Measurements from ENCODE around the gene LMCD1. TPM values are rescaled to one million over a fixed set of nuclear protein-coding genes. Genes with fewer than 3 reads are reported as not detected.

LMCD1 gene
- polyA plus RNA-seq, 1 of the 3 experiments (the other 2 are of a cell fraction), result 23.6 TPM

GRCh38 chr3:8621141-8621540, 119.5 kb downstream of the LMCD1 start:
- Histone ChIP-seq H3K4me2 (no peak overlapping the region), H3F3A (replicated peaks; ENCODE audit: insufficient read depth) (peaks cover 5% of the 10 kb centered on the region), H3K4me1 (ENCODE audit: control insufficient read depth in 1 of 2, insufficient read depth in 2 of 2, low read depth in 1 of 2, low read length in 1 of 2) (peaks cover 0 to 24% of the 10 kb centered on the region in 2 experiments; a peak in 1 of 4 replicates), H3K27me3 (ENCODE audit: insufficient read depth) (no peaks in the 10 kb centered on the region), H3K36me3 (replicated peaks in 1 of 2; ENCODE audit: control insufficient read depth in 1 of 2, insufficient read depth in 2 of 2, low read length in 1 of 2) (no peaks in the 10 kb centered on the region), H3K9me3 (no peaks in the 10 kb centered on the region), H3K79me2 (ENCODE audit: insufficient read depth) (no peaks in the 10 kb centered on the region), H3K9ac (no peak overlapping the region), H2AFZ (ENCODE audit: low read depth) (no peak overlapping the region), H3K27ac (ENCODE audit: low read depth in 2 of 2, low read length in 1 of 2) (no peak overlapping the region; a peak in 1 of 4 replicates), H3K4me3 (ENCODE audit: low read depth in 2 of 2, low read length in 1 of 2) (no peak overlapping the region), H4K20me1 (ENCODE audit: insufficient read depth) (no peaks in the 10 kb centered on the region), H3K9me2 (no peaks in the 10 kb centered on the region)
- CTCF ChIA-PET, result interaction anchor here (1.1 to 3.6 kb wide), 7 partner anchors 10 to 297 kb away, joined by 3 to 52 read pairs (median 6); partner anchors contain the start of gene LMCD1
- no peak for DNase-seq
- no peak for TF ChIP-seq YY1 (IDR thresholded peaks at IDR 0.05; ENCODE audit: low read depth)
- no peak for TF ChIP-seq RCOR1 (IDR thresholded peaks at IDR 0.05; ENCODE audit: low read length)
- no peak for TF ChIP-seq GATA2 (CRISPR knock-in tag; IDR thresholded peaks at IDR 0.05)
- no peak for TF ChIP-seq ELF1 (IDR thresholded peaks at IDR 0.05)
- no peak for TF ChIP-seq EP300 (IDR thresholded peaks at IDR 0.05; ENCODE audit: borderline replicate concordance in 1 of 2, low read depth in 1 of 2, low read length in 1 of 2)
- no peak for TF ChIP-seq NRF1 (IDR thresholded peaks at IDR 0.05; ENCODE audit: low read depth, low read length)
- TF ChIP-seq TAF1 (IDR thresholded peaks at IDR 0.05; ENCODE audit: borderline replicate concordance, low read depth, low read length), result no peak
- no peak for TF ChIP-seq RXRA (IDR thresholded peaks at IDR 0.05; ENCODE audit: borderline replicate concordance, low read depth)
- no peak for TF ChIP-seq CHD2 (IDR thresholded peaks at IDR 0.05; ENCODE audit: low read length, partially characterized antibody)
- TF ChIP-seq JUND (IDR thresholded peaks at IDR 0.05), result no peak
- no peak for TF ChIP-seq RFX5 (IDR thresholded peaks at IDR 0.05; ENCODE audit: low read length)
- 86% methylated on average over 3 of the region's 3 CpGs for WGBS (ENCODE audit: low lambda C conversion rate)
- POLR2A ChIA-PET, result no interaction called here

GRCh38 chr3:8621872-8622271, 120.2 kb downstream of the LMCD1 start:
- Histone ChIP-seq H3K27me3 (ENCODE audit: insufficient read depth) (no peaks in the 10 kb centered on the region), H3K4me3 (ENCODE audit: low read depth in 2 of 2, low read length in 1 of 2) (no peak overlapping the region), H2AFZ (ENCODE audit: low read depth) (peak overlapping the region; percentile 51; the same call in 1 of the 2 replicates), H4K20me1 (ENCODE audit: insufficient read depth) (no peaks in the 10 kb centered on the region), H3K79me2 (ENCODE audit: insufficient read depth) (no peaks in the 10 kb centered on the region), H3K9ac (no peak overlapping the region), H3F3A (replicated peaks; ENCODE audit: insufficient read depth) (peaks cover 5% of the 10 kb centered on the region), H3K36me3 (replicated peaks in 1 of 2; ENCODE audit: control insufficient read depth in 1 of 2, insufficient read depth in 2 of 2, low read length in 1 of 2) (no peaks in the 10 kb centered on the region), H3K9me2 (no peaks in the 10 kb centered on the region), H3K4me2 (no peak overlapping the region), H3K27ac (ENCODE audit: low read depth in 2 of 2, low read length in 1 of 2) (peak overlapping the region in 1 of 2 experiments; percentile 14; a peak in 1 of 4 replicates), H3K9me3 (no peaks in the 10 kb centered on the region), H3K4me1 (ENCODE audit: control insufficient read depth in 1 of 2, insufficient read depth in 2 of 2, low read depth in 1 of 2, low read length in 1 of 2) (peaks cover 0 to 26% of the 10 kb centered on the region in 2 experiments; a peak in 1 of 4 replicates)
- 67% methylated on average over 4 of the region's 4 CpGs for WGBS (ENCODE audit: low lambda C conversion rate)
- POLR2A ChIA-PET, result interaction anchor here (0.9 kb wide), 1 partner anchor 120 kb away, joined by 3 read pairs; the partner anchor contains the start of gene LMCD1
- CTCF ChIA-PET, result interaction anchor here (0.9 to 3.6 kb wide), 28 partner anchors 10 to 314 kb away, joined by 3 to 52 read pairs (median 4); partner anchors contain the start of genes LMCD1 and OXTR
- DNase-seq, result no peak
- no peak for TF ChIP-seq FOXJ3 (CRISPR knock-in tag; IDR thresholded peaks at IDR 0.05)
- TF ChIP-seq SIN3A (IDR thresholded peaks at IDR 0.05; ENCODE audit: borderline replicate concordance, low read depth, low read length), result no peak
- 0 out of 2 replicates have a peak, but pooled peaks have one; percentile 30 for TF ChIP-seq YY1 (IDR thresholded peaks at IDR 0.05; ENCODE audit: low read depth)
- TF ChIP-seq RXRA (IDR thresholded peaks at IDR 0.05; ENCODE audit: borderline replicate concordance, low read depth), result no peak
- TF ChIP-seq FOSL2 (IDR thresholded peaks at IDR 0.05; ENCODE audit: borderline replicate concordance, low read depth), result peak; percentile 11; the same call in 1 of the 2 replicates
- no peak for TF ChIP-seq MXI1 (IDR thresholded peaks at IDR 0.05; ENCODE audit: low read depth, low read length)
- TF ChIP-seq EP300 (IDR thresholded peaks at IDR 0.05; ENCODE audit: borderline replicate concordance in 1 of 2, low read depth in 1 of 2, low read length in 1 of 2), result no peak
- peak; percentile 20; the same call in 1 of the 2 replicates for TF ChIP-seq TCF12 (IDR thresholded peaks at IDR 0.05)
- TF ChIP-seq PBX3 (IDR thresholded peaks at IDR 0.05), result 0 out of 2 replicates have a peak, but pooled peaks have one; percentile 29
- TF ChIP-seq RFX5 (IDR thresholded peaks at IDR 0.05; ENCODE audit: low read length), result no peak
- no peak for TF ChIP-seq NRF1 (IDR thresholded peaks at IDR 0.05; ENCODE audit: low read depth, low read length)
- no peak for TF ChIP-seq RCOR1 (IDR thresholded peaks at IDR 0.05; ENCODE audit: low read length)
